GM12864 (cell line): ENCODE results near the gene KCNQ5.
A peak's percentile ranks its signal among the peaks of the same experiment; 100 is the strongest.

Experiments
- DNase-seq: peaks from one replicate; pipeline ENCODE4 v3.0.0-alpha.2; 2011; ENCODE audit warnings: low read depth
- H3K4me3 ChIP-seq: 2 replicates; pipeline ENCODE4 v1.5.1; 2011; ENCODE audit warnings: mild to moderate bottlenecking, low read depth, low read length, control low read depth
- TF ChIP-seq, protein P1 (sequence below): IDR thresholded peaks from 2 replicates; pipeline ENCODE4 v1.5.1; 2011; ENCODE audit warnings: low read depth, mild to moderate bottlenecking, moderate library complexity, low read length, control low read depth, inconsistent platforms; ENCODE audit errors: missing control alignments

Gene KCNQ5

GRCh38 chr6:72675396-72675795 lies 53.5 kb downstream of the KCNQ5 start:
- TF ChIP-seq, protein P1, sequence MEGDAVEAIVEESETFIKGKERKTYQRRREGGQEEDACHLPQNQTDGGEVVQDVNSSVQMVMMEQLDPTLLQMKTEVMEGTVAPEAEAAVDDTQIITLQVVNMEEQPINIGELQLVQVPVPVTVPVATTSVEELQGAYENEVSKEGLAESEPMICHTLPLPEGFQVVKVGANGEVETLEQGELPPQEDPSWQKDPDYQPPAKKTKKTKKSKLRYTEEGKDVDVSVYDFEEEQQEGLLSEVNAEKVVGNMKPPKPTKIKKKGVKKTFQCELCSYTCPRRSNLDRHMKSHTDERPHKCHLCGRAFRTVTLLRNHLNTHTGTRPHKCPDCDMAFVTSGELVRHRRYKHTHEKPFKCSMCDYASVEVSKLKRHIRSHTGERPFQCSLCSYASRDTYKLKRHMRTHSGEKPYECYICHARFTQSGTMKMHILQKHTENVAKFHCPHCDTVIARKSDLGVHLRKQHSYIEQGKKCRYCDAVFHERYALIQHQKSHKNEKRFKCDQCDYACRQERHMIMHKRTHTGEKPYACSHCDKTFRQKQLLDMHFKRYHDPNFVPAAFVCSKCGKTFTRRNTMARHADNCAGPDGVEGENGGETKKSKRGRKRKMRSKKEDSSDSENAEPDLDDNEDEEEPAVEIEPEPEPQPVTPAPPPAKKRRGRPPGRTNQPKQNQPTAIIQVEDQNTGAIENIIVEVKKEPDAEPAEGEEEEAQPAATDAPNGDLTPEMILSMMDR, result no peak

GRCh38 chr6:72676995-72677394 lies 55.1 kb downstream of the KCNQ5 start:
- H3K4me3 ChIP-seq, result no peak overlapping the region
- TF ChIP-seq, protein P1, result no peak
- DNase-seq, result no peak

More at GRCh38 chr6:72675396-72675795, 53.5 kb downstream of the KCNQ5 start:
- H3K4me3 ChIP-seq, result no peak overlapping the region
- DNase-seq, result no peak

DNA sequence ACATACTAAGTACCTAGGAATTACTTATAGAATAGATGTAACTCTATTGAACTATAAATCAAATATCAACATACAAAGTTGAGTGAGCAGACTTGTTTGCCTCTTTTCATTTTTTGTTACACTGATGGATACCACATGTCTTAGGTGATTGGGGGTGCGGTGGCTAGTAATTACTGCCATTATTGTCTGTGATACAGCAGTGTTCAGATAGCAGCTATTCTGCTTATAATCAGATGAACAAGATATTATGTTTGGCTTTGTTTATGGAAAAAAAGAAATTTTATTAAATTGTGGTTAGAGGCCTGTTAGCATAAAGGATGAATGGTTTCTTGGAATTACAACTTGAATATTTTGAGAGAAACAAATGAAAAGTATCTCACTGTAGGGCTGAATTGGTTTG lies 55.9 kb downstream of the KCNQ5 start:
- TF ChIP-seq, protein P1, result no peak

DNA sequence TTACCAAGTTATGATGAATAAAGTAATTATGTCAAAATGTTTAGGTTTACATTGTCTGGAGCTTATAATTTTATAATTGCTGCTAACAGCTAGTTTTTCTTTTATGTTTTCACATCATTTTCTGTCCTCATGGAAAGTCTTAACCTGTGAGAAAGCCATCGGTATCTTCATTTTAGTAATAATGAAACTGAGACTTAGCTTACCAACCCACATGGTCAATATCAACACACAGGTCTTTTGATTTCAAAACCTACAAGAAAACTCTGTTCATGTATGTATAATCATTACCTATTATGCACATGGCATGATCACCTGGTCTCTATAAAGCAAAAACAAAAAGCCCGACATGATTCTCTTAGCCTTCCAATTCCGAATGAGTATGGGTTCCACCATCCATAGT lies 61.9 kb downstream of the KCNQ5 start:
- H3K4me3 ChIP-seq, result no peak overlapping the region
- peak; percentile 39 for DNase-seq
- TF ChIP-seq, protein P1, result no peak

More for the DNA sequence above, 55.9 kb downstream of the KCNQ5 start:
- no peak for DNase-seq
- H3K4me3 ChIP-seq, result no peak overlapping the region

DNA sequence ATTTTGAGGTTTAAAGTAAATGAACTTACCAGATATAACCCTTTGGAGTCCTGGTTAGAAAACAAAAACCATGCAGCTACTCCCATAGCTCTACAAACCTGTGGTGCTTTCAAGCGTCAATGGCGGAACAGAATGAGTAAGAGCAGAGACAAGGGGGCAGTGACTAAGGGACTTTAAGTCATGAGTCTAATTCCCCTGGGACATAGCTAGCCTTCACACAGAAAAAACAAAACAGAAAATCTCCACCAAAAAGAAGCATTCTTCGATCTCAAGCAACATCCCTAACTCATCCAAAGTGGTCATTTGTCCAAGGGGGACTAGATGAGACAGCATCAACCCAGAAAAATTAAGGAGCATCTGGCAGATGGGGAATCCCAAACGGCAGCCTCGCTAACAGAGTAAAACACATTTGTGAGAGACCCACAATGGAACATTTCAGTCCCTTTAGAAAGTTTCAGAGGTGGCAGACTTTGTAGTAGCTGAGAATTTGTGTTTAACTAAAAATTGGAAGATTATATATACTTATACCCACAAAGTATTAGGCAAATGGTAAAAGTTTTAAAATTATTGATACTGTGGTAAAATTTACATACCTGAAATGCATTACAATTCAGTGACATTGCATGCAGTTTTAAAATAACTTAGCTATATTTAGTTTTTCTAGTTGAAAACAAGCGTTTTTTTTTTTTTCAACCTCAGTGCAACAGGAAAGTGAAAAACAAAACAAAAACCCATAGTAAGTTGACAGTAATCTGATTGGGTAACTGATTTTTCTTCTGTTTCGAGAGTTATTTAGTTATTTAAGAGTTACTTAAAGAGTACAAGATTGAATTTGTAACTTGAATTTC lies 67.5 kb downstream of the KCNQ5 start:
- peak overlapping the region; percentile 59 for H3K4me3 ChIP-seq
- peak; percentile 87 for DNase-seq
- TF ChIP-seq, protein P1, result no peak

- no peak for DNase-seq
- TF ChIP-seq, protein P1, result no peak
- no peak overlapping the region for H3K4me3 ChIP-seq
These were observed 69.4 kb downstream of the KCNQ5 start for GRCh38 chr6:72691249-72691648.

- H3K4me3 ChIP-seq, result no peak overlapping the region
- TF ChIP-seq, protein P1, result no peak
- no peak for DNase-seq
These were observed 74.2 kb downstream of the KCNQ5 start for GRCh38 chr6:72696055-72696454.
